Stimulated activated CD4-positive, alpha-beta T cell treated with anti-CD3 and anti-CD28 coated beads, Interleukin-12 subunit alpha, Interleukin-12 subunit beta, amount 100 ng/mL, for 4 hours (primary cell): ENCODE measurements around the gene SH2D3C.

ENCODE experiments used
- DNase-seq: peaks from one replicate; pipeline ENCODE4 v3.0.0-alpha.2; 2020

The SH2D3C gene

DNA sequence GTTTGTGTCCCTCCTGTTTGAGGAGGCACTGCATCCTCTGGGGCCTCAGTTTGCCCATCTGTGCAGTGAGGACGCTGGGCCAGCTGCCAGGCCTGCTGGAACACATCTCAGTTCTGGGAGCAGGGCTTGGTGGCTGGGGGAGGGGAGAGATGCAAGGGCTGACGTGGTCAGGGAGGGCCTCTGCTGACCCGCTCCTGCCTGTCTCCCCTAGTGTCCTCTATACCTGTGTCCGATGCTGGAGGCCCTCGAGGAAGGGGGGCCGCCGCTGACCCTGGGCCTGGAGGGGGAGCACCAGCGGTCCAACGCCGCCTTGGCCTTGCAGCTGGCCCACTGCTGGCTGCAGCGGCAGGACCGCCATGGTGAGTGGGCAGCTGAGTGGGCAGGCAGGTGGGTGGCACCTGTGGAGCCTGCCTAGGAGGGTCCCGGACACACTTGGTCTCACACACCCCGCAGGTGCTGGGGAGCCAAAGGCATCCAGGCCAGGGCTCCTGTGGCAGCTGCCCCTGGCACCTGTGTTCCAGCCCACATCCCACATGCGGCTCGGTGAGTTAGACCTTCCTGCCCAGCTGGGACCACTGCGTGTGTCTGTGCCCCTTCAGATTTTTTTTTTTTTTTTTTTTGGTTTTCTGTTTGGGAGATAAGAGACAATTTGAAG, 30.0 kb upstream of the SH2D3C start:
- DNase-seq: no peak

DNA sequence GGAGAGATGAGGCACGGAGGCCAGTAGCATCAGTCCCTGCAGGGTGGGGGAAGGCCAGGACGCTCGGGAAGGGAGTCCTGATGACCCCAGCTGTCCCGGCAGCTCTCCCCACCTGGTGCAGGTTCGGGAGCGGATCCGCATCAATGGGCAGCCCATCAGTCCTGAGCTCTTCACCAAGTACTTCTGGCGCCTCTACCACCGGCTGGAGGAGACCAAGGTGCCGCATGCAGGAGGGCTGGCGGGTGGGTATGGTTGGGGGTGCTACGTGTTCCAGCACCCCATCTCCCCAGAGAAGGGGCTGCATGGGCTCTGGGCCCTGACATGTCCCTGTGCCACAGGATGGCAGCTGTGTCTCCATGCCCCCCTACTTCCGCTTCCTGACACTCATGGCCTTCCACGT, 28.4 kb upstream of the SH2D3C start:
- no peak for DNase-seq

DNA sequence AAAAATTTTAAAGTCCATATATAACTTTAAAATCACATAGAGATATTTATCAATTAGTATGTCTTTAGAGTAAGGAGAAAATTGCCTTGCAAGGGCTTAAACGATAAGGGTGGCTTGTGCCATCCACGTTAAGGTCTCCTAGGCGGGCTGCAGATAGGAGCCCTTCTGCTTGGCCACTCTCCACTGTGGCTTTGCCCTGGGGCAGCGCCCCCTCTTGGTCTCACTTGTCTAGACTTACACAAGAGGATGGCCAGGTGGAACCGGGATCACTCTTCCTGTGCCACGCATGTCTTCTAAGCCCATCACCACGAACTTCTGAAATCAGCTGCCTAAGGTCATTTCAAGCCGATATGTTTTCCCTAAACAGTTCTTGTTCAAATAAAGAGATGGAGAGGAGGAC, 27.2 kb upstream of the SH2D3C start:
- DNase-seq: no peak

DNA sequence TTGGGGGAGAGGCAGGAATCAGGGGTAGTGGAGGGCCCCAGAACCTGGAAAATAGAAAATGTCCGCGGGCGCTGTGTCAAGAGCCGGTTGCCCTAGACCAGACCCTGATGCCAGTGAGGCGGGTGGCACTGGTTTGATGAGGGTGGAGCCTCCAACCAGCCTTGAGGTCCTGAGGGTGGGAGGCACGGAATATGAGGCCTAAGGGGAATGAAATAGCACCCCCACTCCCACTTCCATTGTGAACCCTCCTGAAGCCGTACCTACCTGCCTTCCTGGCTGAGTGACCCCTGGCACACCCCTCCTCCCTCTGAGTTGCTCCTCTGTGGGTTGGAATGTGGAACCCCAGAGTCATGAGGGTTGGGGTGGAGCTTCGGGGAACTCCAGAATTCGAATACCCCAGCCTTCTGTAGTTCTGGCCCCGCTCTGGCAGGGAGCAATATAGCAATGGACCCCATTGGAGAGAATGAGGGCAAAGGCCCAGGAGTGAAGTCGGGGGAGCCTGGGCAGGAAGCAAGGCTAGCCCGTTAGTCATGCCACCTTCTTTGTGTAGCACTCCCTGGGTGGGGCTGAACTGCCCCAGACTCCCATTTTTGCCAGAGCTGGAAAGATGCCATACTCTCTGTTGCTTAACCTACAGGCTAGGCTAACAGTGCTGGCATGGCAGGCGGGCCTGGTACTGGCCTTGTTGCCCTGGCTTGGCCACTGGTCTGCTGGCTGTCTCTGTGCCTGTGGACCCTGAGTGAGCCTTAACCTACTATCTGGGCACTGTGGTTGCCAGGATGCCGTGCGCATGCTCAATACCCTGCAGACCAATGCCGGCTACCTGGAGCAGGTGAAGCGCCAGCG, 25.3 kb upstream of the SH2D3C start:
- no peak for DNase-seq

DNA sequence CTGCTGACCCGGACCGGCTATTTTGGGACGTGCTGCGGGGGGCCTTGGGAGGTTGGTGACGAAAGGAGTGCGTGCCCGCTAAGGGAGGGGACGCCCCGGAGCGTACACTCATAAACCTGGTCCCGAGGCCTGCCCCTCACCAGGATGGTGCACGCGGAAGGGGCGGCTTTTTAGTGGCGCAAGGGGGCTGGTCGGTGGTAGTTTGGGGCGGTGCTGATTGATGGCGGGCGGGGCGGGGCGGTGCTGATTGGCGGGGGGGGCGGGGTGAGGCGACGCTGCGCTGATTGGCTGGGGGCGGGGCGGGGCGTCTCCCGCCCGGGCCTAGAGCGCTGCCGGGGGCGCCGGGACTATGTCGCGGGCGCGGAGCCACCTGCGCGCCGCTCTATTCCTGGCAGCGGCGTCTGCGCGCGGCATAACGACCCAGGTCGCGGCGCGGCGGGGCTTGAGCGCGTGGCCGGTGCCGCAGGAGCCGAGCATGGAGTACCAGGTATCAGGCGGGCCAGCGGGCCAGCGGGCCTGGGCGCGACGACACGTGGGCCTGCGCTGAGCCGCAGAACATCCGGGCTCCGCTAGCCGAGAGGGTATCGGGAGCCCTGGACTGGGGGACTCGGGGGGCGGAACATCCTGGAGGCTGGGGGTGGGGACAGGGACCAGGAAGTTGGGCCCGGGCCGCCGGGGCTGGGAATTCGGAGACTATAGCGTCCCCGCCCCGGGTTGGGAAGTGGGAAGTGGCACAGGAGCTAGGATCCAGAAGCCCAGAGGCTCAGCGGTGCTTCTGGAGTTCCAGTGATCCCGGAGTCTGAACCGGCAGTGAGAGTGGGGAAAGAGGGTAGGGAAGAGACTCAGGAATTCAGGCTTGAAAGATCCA, 24.3 kb upstream of the SH2D3C start, which contains the start of gene FPGS:
Gene FPGS, plus strand, starts transcription at position 307 of the 868 bp plus-strand sequence. Its CDS starts 43 bp downstream, at position 350.
- peak; percentile 83 for DNase-seq

DNA sequence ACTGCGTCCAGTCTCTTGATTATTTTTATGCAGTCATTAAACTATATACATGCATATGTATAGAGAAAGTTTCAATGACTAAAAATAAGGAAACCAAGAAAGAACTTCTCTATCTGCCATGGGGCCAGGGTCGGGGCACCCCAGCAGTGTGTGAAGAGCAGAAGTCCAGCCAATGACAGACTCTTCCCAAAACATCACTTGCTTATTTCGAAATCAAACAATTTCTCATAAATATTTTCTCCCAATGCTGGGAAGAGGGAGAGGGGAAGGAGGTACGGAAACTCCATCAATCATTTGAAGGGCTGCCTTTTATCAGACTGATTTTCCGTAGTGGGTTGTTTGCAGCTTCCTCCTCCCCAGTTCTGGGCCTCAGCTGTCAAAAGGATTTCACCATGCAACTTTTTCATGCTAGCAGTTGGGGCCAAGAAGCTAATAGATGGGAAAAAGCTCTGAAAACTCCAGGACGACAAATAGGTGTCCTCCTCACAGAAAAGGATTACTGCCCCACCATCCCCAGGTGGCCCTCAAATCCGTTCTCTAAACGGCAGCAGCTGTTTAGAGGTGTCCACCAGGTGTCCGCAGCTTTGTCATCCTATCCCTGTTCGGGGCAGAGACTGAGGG, 23.6 kb upstream of the SH2D3C start:
- no peak for DNase-seq

DNA sequence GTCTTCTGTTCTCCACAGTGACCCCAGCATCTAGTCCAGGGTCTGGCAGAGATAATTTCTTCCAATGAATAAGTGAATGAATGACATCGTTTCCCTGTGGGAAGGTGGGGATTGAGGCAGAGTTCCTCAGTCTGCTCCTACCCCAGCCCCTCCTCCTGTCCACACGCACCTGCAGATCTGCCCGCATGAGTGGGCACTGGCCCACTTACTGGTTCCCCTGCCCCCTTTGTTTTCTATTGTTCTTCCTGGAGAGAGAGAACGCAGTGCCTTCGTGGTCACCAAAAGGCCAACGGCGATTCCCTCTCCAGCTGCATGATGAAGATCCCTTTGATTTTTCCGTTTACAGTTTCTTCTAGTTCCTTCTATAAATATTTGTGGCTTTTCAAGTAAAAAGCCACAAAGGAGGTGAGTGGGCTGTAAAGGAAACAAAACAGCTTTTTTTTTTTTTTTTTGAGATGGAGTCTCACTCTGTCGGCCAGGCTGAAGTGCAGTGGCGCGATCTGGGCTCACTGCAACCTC, 18.4 kb upstream of the SH2D3C start:
- no peak for DNase-seq

DNA sequence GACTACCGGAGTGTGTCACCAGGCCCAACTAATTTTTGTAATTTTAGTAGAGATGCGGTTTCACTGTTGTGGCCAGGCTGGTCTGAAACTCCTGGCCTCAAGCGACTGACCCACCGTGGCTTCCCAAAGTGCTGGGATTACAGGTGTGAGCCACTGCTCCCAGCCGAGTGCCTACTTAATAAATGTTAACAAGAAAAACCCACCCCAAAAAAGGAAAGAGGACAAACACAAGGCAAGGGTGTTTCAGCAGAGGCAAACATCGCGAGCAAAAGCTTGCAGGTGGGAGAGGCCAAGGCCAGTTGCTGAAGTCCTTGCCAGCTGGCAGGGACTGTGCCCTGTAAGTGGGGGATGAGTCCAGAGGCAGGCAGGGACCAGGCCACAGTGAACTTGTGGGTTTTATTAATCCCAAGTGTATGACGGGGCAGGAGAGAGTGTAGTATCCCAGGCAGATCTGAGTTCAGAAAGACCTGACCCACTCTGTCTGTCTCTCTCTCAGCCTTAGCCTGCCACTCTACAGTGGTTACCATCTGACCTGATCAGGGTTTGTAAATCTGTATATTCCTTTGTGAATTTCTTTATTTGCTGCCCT, 17.9 kb upstream of the SH2D3C start:
- DNase-seq: no peak

DNA sequence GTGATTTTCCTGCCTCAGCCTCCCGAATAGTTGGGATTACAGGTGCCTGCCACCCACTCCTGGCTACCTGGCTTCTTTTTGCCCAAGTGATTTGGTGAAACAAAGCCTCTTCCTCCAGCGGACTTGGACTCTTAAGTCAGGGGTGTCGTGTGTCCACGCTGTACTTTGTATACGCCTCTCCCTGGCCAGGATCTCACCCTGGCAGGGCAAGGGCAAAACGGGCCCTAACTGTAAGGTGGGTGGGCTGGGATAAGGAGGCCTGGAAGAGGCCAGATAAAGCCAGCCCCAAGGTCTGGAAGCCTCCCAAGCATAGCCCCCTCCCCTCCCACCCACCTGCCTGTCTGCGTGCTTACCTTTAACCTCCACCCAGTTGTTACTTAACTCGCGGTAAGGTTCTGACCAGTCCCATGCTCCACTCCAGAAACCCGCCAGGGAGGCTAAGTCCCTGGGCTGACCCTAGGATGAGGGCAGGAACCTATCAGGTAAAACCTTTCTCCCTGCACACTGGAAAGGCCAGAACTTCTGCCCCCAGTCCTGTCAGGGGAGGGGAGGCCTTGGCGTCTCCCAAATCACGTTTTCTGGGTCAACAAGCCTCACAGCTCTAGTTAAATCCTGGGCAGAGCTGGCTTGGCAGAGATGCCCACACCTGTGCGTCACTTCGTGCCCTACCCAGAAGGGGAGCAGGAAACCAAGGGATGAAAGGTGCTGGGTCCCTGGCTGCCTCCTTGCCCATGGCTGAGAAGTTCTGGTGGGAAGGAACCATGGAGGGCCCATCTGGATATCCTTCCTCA, 15.7 kb upstream of the SH2D3C start:
- DNase-seq: no peak

DNA sequence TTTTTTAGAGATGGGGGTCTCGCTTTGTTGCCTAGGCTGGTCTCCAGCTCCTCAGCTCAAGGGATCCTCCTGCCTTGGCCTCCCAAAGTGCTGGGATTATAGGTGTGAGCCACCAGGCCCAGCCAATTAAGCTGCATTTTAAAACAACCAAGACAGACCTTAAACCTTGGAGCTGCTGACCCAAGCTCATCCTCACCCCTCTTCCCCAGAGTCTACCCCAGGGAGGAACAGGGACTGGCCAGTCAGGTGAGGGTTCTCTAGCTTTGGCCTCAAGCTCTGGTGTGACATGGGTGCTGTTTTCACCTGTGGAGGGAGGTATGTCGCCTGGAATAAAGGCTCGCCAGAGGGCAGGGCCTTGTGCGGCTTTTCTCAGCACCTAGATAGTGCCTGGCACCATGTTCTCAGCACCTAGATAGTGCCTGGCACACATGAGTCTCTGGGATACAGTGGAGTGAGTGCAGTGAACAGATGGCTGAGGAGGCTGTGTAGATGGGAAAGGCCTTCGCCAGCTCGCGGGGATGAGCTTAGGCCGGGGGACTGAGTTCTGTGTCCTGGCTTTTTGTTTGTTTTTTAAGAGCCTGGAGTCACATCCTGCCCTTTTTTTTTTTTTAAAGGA, 14.7 kb upstream of the SH2D3C start:
- no peak for DNase-seq

DNA sequence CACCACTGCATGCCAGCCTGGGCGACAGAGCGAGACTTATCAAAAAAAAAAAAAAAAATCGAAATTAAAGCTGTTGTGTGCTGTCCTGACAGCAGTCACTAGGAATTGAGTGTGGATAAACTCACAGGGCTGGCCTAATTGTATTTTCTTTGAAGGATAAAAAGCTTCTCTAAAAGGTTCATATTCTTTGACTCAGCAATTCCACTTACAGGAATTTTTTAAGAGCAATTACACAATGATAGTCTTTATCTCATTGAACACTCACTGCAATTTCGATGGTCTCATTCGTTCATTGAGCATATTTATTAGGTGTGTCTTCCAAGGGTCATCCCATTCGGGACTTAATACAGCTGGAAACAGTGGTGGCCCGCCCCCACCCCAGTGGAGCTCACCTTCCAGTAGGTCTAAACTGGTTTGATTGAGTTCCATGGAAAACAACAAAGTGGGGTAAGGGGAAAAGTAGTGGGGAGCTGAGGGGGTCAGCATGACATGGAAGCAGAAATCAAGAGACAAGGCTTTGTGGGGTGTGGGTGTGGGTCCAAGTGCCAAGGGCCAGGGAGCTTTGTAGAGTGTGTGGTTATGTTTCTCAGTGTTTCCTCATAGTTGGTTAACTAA, 14.1 kb upstream of the SH2D3C start:
- no peak for DNase-seq

DNA sequence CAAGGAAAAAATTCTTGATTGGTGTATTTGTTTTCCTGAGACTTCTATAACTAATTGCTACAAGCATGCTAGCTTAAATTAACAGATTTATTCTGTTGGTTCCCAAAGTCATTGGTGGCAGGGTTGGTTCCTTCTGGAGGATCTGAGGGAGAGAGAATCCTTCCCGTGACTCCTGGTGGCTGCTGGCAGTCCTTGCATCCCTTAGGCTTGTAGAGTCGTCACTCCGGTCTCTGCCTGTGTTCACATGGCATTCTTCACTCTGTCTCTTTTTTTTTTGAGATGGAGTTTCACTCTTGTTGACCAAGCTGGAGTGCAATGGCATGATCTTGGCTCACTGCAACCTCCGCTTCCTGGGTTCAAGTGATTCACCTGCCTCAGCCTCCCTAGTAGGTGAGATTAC, 12.6 kb upstream of the SH2D3C start:
- DNase-seq: no peak

DNA sequence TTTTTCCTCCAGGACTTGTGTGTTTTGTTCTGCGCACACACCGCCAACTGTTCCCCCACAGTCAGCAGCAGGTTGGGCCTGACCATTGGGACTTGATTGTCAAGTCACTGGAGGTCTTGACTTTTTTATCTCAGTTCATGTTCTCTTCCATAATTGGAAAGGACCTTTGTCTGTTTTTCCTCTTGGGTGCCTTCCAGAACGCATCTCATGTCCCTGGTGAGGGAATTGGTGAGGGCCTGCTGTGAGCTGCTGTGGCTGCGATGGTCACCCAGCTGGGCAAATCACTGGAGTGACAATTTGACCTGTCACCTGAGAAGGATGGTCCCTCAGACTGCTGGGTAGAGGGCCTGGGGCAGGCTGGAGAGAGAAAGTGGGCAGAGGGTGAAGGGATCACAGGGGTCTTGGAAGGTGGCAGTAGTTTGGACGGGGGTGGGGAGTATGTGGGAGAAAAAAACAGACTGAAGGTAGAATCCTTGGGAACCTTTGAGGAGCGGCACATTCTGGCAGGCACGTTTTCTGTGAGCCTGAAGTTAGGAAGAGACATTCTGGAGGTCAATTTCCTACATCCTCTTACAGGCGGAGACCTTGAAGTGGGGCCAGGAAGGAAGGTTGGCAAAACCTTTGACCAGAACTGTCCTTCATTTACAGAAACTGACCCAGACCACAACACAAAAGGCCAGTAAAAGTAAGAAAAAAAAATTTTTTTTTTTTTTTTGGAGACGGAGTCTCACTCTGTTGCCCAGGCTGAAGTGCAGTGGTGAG, 11.8 kb upstream of the SH2D3C start:
- DNase-seq: no peak

DNA sequence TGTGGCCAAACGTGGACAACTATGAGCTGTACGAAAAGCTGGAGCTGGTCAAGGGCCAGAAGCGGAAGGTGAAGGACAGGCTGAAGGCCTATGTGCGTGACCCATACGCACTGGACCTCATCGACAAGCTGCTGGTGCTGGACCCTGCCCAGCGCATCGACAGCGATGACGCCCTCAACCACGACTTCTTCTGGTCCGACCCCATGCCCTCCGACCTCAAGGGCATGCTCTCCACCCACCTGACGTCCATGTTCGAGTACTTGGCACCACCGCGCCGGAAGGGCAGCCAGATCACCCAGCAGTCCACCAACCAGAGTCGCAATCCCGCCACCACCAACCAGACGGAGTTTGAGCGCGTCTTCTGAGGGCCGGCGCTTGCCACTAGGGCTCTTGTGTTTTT, 10.7 kb upstream of the SH2D3C start:
- no peak for DNase-seq

DNA sequence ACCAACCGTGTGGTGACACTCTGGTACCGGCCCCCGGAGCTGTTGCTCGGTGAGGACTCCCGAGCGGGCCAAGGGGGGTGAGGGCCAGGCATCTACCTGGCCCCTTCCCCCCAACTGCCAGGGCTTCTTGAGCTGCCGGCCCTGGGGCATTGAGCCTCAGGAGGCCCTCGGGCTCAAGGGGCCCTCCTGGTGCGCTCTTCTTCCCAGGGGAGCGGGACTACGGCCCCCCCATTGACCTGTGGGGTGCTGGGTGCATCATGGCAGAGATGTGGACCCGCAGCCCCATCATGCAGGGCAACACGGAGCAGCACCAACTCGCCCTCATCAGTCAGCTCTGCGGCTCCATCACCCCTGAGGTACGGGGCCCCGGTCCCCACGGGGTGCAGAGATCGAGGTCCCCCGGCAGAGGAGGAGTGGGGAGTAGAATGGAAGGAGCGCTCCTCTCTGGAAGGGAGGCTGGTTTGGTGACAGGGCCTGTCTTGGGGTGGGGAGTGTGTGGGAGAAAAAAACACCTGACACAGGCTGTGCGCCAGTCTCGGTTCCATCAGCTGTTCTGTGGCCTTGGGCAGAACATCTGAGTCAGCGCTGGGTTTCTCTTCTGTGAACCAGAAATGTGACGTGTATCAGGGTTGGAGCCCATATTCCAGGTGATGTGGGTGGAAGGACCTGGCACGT, 10.0 kb upstream of the SH2D3C start:
- peak; percentile 63 for DNase-seq

DNA sequence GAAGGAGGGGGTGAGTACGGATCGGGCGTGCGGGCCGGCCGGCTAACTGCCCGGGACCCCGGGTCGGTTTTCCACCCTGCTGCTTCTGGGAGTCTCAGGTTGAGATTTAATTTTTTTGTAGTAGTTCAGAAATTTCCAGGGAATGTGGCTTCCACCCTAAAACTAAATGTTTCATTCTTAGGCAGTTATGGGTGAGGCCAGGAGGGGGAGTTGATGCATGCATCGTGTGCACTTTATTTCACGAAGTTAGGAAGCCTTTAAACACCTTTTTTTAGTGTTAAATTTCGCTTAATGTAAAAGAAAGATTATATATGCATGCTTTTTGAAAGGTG, 8.3 kb upstream of the SH2D3C start:
- DNase-seq: no peak

DNA sequence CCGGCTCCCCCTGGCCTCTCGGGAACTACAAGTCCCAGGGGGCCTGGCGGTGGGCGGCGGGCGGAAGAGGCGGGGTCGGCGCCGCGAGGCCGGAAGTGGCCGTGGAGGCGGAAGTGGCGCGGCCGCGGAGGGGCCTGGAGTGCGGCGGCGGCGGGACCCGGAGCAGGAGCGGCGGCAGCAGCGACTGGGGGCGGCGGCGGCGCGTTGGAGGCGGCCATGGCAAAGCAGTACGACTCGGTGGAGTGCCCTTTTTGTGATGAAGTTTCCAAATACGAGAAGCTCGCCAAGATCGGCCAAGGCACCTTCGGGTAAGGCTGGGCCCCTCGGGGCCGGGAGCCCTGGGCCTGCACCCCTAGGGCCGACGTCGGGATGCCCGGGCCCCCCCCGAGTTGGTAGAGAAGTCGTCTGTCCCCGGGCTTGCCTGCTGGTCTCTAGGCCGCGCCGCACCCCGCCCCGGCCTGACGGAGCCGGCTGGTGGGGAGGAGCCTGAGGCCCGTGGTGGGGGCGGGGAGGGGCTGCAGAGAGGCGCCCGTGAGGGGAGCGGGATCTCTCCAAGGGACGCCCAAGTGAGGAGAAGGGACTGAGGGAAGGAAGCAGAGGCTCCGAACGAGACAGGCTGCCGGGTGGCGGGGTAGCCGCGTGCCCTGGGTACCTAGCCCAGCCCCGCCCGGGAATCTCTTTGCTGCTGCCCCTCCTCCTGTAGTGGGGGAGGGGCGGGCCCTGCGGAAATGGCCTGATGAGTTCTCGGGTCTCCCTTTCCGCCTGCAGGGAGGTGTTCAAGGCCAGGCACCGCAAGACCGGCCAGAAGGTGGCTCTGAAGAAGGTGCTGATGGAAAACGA, 7.7 kb upstream of the SH2D3C start, which contains the start of gene CDK9:
Gene CDK9, plus strand, starts transcription at position 102 of the 840 bp plus-strand sequence. Its CDS starts 115 bp downstream, at position 217.
- peak; percentile 92 for DNase-seq
